GM21576 (cell line): ENCODE data around the gene TMEM116.
"Not testable (repeated sequence)": the region's sequence is repeated elsewhere in the genome, so short reads cannot be mapped to it uniquely, and the experiment has no call there.

Source experiments
- ATAC-seq: cut with Tn5 transposase; IDR thresholded peaks from one replicate; pipeline ENCODE4 v1.9.1; 2021; ENCODE audit warnings: mild to moderate bottlenecking, moderate library complexity; ENCODE audit not compliant: unreplicated experiment

Gene TMEM116

DNA sequence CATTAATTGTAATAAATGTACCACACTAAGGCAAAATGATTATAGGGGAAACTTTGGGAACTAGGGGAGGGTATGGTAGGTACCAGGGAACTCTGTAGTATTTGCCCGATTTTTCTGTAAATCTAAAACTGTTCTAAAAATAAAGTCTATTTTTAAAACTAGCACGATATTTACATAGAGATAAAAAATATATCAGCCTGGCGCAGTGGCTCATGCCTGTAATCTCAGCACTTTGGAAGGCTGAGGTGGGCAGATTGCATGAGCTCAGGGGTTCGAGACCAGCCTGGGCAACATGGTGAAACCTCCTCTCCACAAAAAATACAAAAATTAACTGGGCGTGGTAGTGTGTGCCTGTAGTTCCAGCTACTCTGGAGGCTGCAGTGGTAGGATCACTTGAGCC, 32.4 kb downstream of the TMEM116 start:
- no peak for ATAC-seq

DNA sequence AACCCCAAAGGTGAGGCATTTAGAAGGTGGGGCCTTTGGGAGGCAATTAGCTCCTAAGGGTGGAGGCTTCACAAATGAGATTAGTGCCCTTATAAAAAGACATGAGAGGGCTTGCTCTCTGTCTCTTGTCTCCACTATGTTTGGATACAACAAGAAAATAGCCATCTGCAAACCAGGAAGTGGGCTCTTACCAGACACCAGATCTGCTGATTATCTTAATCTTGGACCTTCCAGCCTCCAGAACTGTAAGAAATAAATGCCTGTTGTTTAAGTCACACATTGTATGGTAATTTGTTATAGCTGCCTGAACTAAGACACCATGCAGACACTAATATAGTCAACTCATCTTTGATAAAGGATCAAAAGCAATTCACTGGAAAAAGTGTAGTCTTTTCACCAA, 34.4 kb downstream of the TMEM116 start:
- ATAC-seq = no peak

DNA sequence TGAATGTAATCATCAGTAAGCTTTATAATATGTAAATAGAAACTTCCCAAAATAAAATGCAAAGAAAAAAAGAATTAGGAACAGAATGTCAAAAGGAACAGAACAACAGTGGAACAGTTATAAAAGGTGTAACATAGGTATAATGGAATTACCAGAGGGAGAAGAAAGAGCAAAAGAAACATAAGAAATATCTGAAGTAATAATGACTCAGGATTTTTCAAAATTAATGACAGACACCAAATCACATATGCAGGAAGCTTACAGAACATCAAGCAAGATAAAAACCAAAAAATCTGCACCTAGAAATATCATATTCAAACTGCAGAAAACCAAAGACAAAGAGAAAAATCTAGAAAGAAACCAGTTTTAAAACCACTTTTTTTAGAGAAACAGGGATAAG, 36.1 kb downstream of the TMEM116 start:
- ATAC-seq = no peak

DNA sequence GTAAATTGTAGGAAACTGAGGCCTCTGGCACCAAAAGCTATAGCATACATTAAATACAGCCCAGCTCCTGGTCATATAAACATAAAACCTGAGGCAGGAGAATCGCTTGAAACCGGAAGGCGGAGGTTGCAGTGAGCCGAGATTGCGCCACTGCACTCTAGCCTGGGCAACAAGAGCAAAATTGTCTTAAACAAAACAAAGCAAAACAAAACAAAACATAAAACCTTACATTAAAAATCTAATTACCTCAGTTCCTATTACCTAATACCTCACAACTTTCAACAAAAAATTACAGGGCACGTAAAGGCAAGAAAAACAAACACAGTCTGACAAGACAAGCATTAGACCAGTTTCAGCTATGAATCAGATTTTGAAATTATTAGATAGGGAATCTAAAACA, 36.7 kb downstream of the TMEM116 start:
- no peak for ATAC-seq

DNA sequence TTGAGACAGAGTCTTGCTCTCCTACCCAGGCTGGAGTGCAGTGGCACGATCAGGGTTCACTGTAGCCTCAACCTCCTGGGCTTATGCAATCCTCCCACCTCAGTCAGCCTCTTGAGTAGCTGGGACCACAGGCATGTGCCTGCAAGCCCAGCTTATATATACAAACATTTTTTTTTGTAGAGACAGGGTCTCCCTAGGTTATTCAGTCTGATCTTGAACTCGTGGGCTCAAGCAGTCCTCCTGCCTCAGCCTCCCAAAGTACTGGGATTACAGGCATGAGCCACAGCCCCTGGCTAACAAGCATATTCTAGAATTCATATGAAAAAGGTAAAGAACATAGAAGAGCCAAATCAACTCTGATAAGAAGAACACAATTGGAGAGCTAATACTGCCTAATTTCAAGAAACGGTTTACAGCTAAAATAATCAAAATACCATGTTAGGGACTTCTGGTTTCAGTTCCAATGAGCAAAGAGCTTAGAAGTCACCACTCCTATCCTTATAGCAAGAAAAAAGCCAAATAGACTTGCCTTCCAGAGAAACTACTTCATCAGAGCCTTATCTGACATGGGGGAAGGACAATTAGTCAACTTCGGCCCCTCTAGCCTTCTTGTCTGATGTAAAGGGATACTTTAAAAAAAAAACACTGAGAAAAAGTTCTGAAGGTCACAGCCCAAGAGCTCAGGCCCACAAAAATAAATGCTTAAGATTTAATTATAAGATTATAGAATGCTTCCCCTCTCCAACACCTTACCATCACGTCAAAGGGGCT, 37.6 kb downstream of the TMEM116 start:
- no peak for ATAC-seq

DNA sequence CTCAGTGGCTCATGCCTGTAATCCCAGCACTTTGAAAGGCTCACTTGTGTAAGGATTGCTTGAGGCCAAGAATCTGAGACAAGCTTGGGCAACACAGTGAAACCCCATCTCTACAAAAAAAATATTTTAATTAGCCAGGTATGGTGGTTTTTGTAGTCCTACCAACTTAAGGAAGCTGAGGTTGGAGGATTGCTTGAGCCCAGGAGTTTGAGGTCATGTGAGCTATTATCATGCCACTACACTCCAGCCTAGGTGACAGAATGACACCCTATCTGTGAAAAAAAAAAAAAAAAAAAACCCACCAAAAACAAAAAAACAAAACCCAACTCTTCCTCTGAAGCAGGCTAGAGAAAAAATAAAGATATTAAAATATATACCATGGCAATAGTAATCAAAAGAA, 41.2 kb downstream of the TMEM116 start:
- ATAC-seq = no peak

DNA sequence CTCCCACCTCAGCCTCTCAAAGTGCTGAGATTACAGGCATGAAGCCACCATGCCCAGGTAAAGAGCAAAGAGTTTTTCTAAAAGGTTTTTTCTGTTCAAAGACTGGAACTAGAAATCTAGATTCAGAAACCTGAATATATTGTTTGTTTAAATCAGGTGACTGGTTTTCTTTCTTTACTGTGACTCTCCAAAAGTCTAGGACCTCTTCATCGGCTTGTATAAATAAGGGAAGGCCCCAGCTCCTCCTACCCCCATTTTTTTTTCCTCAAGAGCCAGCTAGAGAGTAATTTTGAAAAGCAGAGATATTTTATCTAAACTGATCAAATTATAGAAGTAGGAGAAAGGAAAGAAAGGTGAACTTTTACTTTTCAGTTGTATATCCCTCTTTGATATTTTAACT, 48.0 kb downstream of the TMEM116 start:
- ATAC-seq = no peak

DNA sequence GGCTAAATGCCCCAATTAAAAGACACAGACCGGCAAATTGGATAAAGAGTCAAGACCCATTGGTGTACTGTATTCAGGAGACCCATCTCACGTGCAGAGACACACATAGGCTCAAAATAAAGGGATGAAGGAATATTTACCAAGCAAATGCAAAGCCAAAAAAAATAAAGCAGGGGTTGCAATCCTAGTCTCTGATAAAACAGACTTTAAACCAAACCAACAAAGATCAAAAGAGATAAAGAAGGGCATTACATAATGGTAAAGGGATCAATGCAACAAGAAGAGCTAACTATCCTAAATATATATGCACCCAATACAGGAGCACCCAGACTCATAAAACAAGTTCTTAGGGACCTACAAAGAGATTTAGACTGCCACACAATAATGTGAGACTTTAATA, 53.4 kb downstream of the TMEM116 start:
- not testable (repeated sequence) for ATAC-seq

DNA sequence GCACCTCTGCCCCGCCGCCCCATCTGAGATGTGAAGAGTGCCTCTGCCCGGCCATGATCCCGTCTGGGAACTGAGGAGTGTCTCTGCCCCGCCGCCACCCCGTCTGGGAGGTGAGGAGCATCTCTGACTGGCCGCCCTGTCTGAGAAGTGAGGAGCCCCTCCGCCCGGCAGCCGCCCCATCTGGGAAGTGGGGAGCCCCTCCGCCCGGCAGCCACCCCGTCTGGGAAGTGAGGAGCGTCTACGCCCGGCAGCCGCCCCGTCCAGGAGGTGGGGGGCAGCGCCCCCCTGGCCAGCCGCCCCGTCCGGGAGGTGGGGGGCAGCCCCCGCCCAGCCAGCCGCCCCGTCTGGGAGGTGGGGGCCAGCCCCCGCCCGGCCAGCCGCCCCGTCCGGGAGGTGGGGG, 55.7 kb downstream of the TMEM116 start:
- ATAC-seq = not testable (repeated sequence)

GRCh38 chr12:111954969-111955368, 58.0 kb downstream of the TMEM116 start:
- ATAC-seq = no peak

GRCh38 chr12:111953455-111953854, 59.5 kb downstream of the TMEM116 start:
- no peak for ATAC-seq

DNA sequence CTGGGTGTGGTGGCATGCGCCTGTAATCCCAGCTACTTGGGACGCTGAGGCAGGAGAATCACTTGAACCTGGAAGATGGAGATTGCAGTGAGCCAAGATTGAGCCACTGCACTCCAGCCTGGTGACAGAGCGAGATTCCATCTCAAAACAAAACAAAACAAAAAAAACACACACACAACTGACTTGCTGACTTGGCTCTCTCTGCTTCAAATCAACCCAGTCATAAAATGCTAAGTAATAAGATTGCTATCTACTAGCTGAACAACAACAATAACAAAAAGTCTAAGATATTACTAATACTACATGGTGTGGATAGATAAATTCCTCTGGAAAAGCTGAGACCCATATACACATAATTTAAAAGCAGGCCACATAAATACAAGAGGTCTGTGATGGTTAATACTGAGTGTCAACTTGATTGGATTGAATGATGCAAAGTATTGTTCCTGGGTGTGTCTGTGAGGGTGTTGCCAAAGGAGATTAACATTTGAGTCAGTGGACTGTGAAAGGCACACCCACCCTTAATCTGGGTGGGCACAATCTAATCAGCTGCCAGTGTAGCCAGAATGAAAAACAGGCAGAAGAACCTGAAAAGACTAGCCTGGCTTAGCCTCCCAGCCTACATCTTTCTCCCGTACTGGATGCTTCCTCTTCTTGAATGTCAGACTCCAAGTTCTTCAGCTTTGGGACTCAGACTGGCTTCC, 60.7 kb downstream of the TMEM116 start:
- ATAC-seq = not testable (repeated sequence)

GRCh38 chr12:111950961-111951676, 61.8 kb downstream of the TMEM116 start:
- not testable (repeated sequence) for ATAC-seq

DNA sequence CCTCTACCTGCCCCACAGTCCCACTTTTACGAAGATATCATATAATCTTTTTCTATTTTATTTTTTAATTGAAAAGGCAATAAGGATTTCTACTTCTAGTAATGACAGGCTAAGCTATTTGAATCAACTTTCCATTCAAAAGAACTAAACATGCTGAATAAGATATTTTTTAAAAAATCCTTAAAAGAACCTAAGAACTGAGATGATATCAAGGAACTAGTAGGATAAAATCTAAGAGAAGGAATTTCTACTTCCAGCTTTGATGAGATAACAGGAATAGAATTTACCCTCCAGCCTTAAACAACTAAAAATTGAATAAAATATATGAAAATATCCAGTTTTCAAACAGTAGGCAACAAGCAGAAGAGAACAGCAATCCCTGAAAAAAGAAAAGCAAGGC, 69.0 kb downstream of the TMEM116 start:
- no peak for ATAC-seq

- no peak for ATAC-seq
Observed at GRCh38 chr12:111942557-111942956, 70.4 kb downstream of the TMEM116 start.

GRCh38 chr12:111937429-111937828, 75.5 kb downstream of the TMEM116 start:
- ATAC-seq = no peak

GRCh38 chr12:111936869-111937268, 76.1 kb downstream of the TMEM116 start:
- ATAC-seq = no peak

DNA sequence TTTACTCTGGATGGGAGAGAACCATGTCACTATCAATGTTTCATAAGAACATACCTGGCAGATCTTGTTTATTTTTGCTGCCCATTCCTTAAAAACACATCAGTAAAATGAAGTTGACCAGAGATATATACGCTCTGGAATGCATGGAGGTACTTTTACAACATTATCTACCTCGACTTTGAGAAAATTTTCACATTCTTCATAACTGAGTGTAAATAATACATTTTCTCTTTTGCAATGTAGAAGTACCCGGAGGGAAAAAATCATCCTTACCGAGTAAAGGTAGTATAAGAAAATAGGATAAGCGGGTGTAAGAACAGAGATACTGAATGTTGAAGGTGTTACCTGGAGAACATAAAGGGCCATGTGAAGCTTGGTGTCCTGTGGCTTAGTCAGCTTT, 80.7 kb downstream of the TMEM116 start:
- ATAC-seq = no peak

DNA sequence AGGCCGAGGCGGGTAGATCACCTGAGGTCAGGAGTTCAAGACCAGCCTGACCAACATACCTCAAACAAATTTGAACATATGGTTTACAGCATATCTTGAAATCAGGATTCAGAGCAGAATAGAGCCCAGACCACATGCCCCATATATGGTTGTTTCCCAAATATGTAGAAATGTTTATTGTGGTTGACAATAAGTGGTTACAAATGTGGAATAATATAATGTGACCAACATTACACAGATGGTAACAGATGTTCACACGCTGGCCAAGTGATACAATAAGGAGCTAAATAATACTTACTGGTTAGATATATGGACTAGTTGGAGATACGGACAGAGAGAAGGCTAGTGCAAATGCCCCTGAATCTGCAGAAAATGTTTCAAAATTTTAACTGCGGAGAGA, 85.6 kb downstream of the TMEM116 start:
- ATAC-seq = no peak

- no peak for ATAC-seq
Observed at GRCh38 chr12:111926631-111927030, 86.3 kb downstream of the TMEM116 start.

DNA sequence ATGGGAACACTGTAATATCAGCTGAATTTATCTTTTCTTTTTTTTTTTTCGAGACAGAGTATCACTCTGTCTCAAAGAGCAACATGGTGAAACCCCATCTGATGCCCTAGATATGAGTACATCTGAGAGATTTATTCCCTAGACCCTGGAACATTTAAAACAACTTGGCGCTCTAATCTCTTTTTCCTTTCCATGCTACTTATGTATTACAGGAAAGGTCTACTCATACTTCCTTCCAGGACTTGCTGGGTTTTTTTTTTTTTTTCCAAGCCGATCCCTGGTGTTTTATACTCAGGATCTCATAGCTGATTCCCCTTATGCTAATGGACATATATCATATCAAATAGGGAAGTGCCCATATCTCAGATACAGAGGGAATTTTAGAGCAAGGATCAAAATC, 87.8 kb downstream of the TMEM116 start:
- no peak for ATAC-seq

DNA sequence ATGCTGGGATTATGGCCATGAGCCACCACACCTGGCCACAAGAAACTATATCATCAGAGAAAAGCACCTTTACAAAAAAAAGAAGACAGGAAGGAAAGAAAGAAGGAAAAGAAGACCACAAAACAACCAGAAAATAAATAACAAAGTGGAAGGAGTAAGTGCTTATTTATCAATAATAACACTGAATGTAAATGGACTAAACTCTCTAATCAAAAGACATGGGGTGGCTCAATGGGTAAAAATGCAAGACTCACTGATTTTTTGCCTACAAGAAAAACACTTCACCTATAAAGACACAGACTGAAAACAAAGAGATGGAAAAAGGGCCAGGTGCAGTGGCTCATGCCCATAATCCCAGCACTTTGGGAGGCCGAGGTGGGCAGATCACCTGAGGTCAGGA, 105.2 kb downstream of the TMEM116 start:
- ATAC-seq = no peak
